Activated CD8-positive, alpha-beta memory T cell treated with anti-CD3 and anti-CD28 coated beads, Interleukin-2, amount 50 U/mL, for 1 hour (primary cell): ENCODE results near the gene CITED4.

Experiments used
- DNase-seq: peaks from one replicate; pipeline ENCODE4 v3.0.0-alpha.2; 2020; ENCODE audit errors: extremely low read depth

CITED4 gene

GRCh38 chr1:40853885-40854170, 8.3 kb downstream of the CITED4 start:
- DNase-seq = no peak

GRCh38 chr1:40853113-40853884, 8.9 kb downstream of the CITED4 start:
- no peak for DNase-seq

- DNase-seq = no peak
Observed at GRCh38 chr1:40851643-40852042, 10.5 kb downstream of the CITED4 start.

GRCh38 chr1:40849801-40850592, 12.2 kb downstream of the CITED4 start:
- DNase-seq = peak; percentile 21

- DNase-seq = no peak
Observed at GRCh38 chr1:40848530-40849189, 13.5 kb downstream of the CITED4 start.

GRCh38 chr1:40847023-40847745, 15.0 kb downstream of the CITED4 start:
- no peak for DNase-seq

GRCh38 chr1:40845895-40846294, 16.3 kb downstream of the CITED4 start:
- DNase-seq = no peak

- DNase-seq = no peak
Observed at GRCh38 chr1:40844887-40845878, 17.0 kb downstream of the CITED4 start.

GRCh38 chr1:40844079-40844478, 18.1 kb downstream of the CITED4 start:
- DNase-seq = no peak

- DNase-seq = no peak
Observed at GRCh38 chr1:40842691-40843090, 19.5 kb downstream of the CITED4 start.

GRCh38 chr1:40842207-40842606, 20.0 kb downstream of the CITED4 start:
- no peak for DNase-seq

- no peak for DNase-seq
Observed at GRCh38 chr1:40841602-40842001, 20.6 kb downstream of the CITED4 start.

GRCh38 chr1:40840526-40841323, 21.4 kb downstream of the CITED4 start:
- DNase-seq = no peak

GRCh38 chr1:40839943-40840335, 22.2 kb downstream of the CITED4 start:
- DNase-seq = no peak

GRCh38 chr1:40838980-40839942, 22.9 kb downstream of the CITED4 start:
- DNase-seq = no peak

GRCh38 chr1:40838045-40838979, 23.9 kb downstream of the CITED4 start:
- DNase-seq = no peak

- no peak for DNase-seq
Observed at GRCh38 chr1:40837601-40838000, 24.6 kb downstream of the CITED4 start.

GRCh38 chr1:40836283-40836682, 25.9 kb downstream of the CITED4 start:
- no peak for DNase-seq
